Stimulated activated naive CD8-positive, alpha-beta T cell treated with anti-CD3 and anti-CD28 coated beads, Interleukin-15, amount 100 ng/mL, for 72 hours (primary cell): ENCODE results near the gene ALDH7A1.
"Not testable (repeated sequence)": the region's sequence is repeated elsewhere in the genome, so short reads cannot be mapped to it uniquely, and the experiment has no call there.

ENCODE experiments used
- ATAC-seq: fragments of 150-1000 bp; cut with Tn5 transposase; 2 replicates; pipeline ENCODE4 v1.10.0; 2021; ENCODE audit warnings: mild to moderate bottlenecking, moderate library complexity
- DNase-seq, 2 donors: peaks; one replicate each; pipeline ENCODE4 v3.0.0; 2021 to 2022
- H3K27ac Mint-ChIP-seq, 2 donors: one replicate each; pipeline ENCODE4 v1.8.0; 2022; ENCODE audit warnings: mild to moderate bottlenecking in 2 of 2, mixed read lengths in 2 of 2, moderate library complexity in 2 of 2
- H3K27me3 Mint-ChIP-seq: one replicate; pipeline ENCODE4 v1.8.0; 2022; ENCODE audit warnings: mixed read lengths
- H3K4me1 Mint-ChIP-seq: one replicate; pipeline ENCODE4 v1.8.0; 2022; ENCODE audit warnings: mild to moderate bottlenecking, mixed read lengths
- H3K4me3 Mint-ChIP-seq, 2 donors: one replicate each; pipeline ENCODE4 v1.8.0; 2022; ENCODE audit warnings: mild to moderate bottlenecking in 2 of 2, mixed read lengths in 2 of 2, moderate library complexity in 1 of 2
- H3K9me3 Mint-ChIP-seq, 2 donors: one replicate each; pipeline ENCODE4 v1.8.0; 2022; ENCODE audit warnings: mixed read lengths in 2 of 2

ALDH7A1 gene

GRCh38 chr5:126568206-126568755 lies 26.7 kb downstream of the ALDH7A1 start:
- ATAC-seq (no peak), DNase-seq (no peak)
- H3K4me1 Mint-ChIP-seq: no peaks in the 10 kb centered on the region
- H3K27ac Mint-ChIP-seq: no peak overlapping the region
- no peaks in the 10 kb centered on the region for H3K9me3 Mint-ChIP-seq
- H3K27me3 Mint-ChIP-seq: no peaks in the 10 kb centered on the region
- H3K4me3 Mint-ChIP-seq: no peak overlapping the region

- Mint-ChIP-seq H3K4me1 (no peaks in the 10 kb centered on the region), H3K9me3 (no peaks in the 10 kb centered on the region), H3K4me3 (no peak overlapping the region), H3K27ac (no peak overlapping the region), H3K27me3 (no peaks in the 10 kb centered on the region)
- ATAC-seq: no peak
- DNase-seq: no peak
These were observed 32.2 kb downstream of the ALDH7A1 start for GRCh38 chr5:126562823-126563222.

GRCh38 chr5:126561908-126562307 lies 33.1 kb downstream of the ALDH7A1 start:
- no peaks in the 10 kb centered on the region for H3K27me3 Mint-ChIP-seq
- H3K4me1 Mint-ChIP-seq: no peaks in the 10 kb centered on the region
- no peak overlapping the region for H3K27ac Mint-ChIP-seq
- no peaks in the 10 kb centered on the region for H3K9me3 Mint-ChIP-seq
- no peak overlapping the region for H3K4me3 Mint-ChIP-seq
- DNase-seq (no peak), ATAC-seq (no peak)

- H3K4me1 Mint-ChIP-seq, H3K9me3 Mint-ChIP-seq, ATAC-seq, DNase-seq, H3K27ac Mint-ChIP-seq, H3K4me3 Mint-ChIP-seq, H3K27me3 Mint-ChIP-seq: not testable (repeated sequence)
These were observed 39.9 kb downstream of the ALDH7A1 start for GRCh38 chr5:126555101-126555500.

- H3K27me3 Mint-ChIP-seq: no peaks in the 10 kb centered on the region
- no peaks in the 10 kb centered on the region for H3K4me1 Mint-ChIP-seq
These were observed 42.4 kb downstream of the ALDH7A1 start for GRCh38 chr5:126552614-126553013.

GRCh38 chr5:126544087-126544740 lies 50.8 kb downstream of the ALDH7A1 start:
- Mint-ChIP-seq H3K27me3 (no peaks in the 10 kb centered on the region), H3K9me3 (no peaks in the 10 kb centered on the region), H3K4me1 (no peaks in the 10 kb centered on the region), H3K27ac (peak overlapping the region in 1 of 2 donors; percentile 61), H3K4me3 (no peak overlapping the region)
- peak; percentile 55 for ATAC-seq
- DNase-seq: peak; percentile 20 to 31

More at GRCh38 chr5:126552614-126553013, 42.4 kb downstream of the ALDH7A1 start:
- Mint-ChIP-seq H3K9me3 (no peaks in the 10 kb centered on the region), H3K27ac (no peak overlapping the region), H3K4me3 (no peak overlapping the region)
- ATAC-seq (no peak), DNase-seq (no peak)

- ATAC-seq (no peak), DNase-seq (no peak)
- H3K4me1 Mint-ChIP-seq: no peaks in the 10 kb centered on the region
- no peak overlapping the region for H3K27ac Mint-ChIP-seq
- H3K9me3 Mint-ChIP-seq: no peaks in the 10 kb centered on the region
- H3K4me3 Mint-ChIP-seq: no peak overlapping the region
- H3K27me3 Mint-ChIP-seq: no peaks in the 10 kb centered on the region
These were observed 51.4 kb downstream of the ALDH7A1 start for GRCh38 chr5:126543660-126544059.

- DNase-seq (no peak), ATAC-seq (no peak)
- Mint-ChIP-seq H3K4me3 (no peak overlapping the region), H3K27me3 (no peaks in the 10 kb centered on the region), H3K4me1 (no peaks in the 10 kb centered on the region), H3K27ac (no peak overlapping the region), H3K9me3 (no peaks in the 10 kb centered on the region)
These were observed 52.0 kb downstream of the ALDH7A1 start for GRCh38 chr5:126543009-126543408.

- H3K4me1 Mint-ChIP-seq: no peaks in the 10 kb centered on the region
- no peak overlapping the region for H3K4me3 Mint-ChIP-seq
- H3K27me3 Mint-ChIP-seq: no peaks in the 10 kb centered on the region
- DNase-seq (no peak), ATAC-seq (no peak)
- H3K9me3 Mint-ChIP-seq: no peaks in the 10 kb centered on the region
- no peak overlapping the region for H3K27ac Mint-ChIP-seq
These were observed 52.6 kb downstream of the ALDH7A1 start for GRCh38 chr5:126542441-126542840.

GRCh38 chr5:126540631-126541030 lies 54.4 kb downstream of the ALDH7A1 start:
- Mint-ChIP-seq H3K4me1 (no peaks in the 10 kb centered on the region), H3K27ac (no peak overlapping the region), H3K9me3 (no peaks in the 10 kb centered on the region), H3K27me3 (no peaks in the 10 kb centered on the region), H3K4me3 (no peak overlapping the region)
- ATAC-seq (no peak), DNase-seq (no peak)

GRCh38 chr5:126538579-126538978 lies 56.4 kb downstream of the ALDH7A1 start:
- DNase-seq (no peak), ATAC-seq (no peak)
- no peaks in the 10 kb centered on the region for H3K27me3 Mint-ChIP-seq
- no peaks in the 10 kb centered on the region for H3K4me1 Mint-ChIP-seq
- H3K4me3 Mint-ChIP-seq: no peak overlapping the region
- H3K27ac Mint-ChIP-seq: no peak overlapping the region
- H3K9me3 Mint-ChIP-seq: no peaks in the 10 kb centered on the region

GRCh38 chr5:126536874-126537273 lies 58.1 kb downstream of the ALDH7A1 start:
- H3K27ac Mint-ChIP-seq: no peak overlapping the region
- no peak overlapping the region for H3K4me3 Mint-ChIP-seq
- no peak for DNase-seq
- H3K9me3 Mint-ChIP-seq: no peaks in the 10 kb centered on the region
- no peak for ATAC-seq
- no peaks in the 10 kb centered on the region for H3K27me3 Mint-ChIP-seq
- no peaks in the 10 kb centered on the region for H3K4me1 Mint-ChIP-seq

GRCh38 chr5:126535856-126536545 lies 59.0 kb downstream of the ALDH7A1 start:
- no peaks in the 10 kb centered on the region for H3K4me1 Mint-ChIP-seq
- H3K27me3 Mint-ChIP-seq: no peaks in the 10 kb centered on the region
- no peak overlapping the region for H3K27ac Mint-ChIP-seq
- DNase-seq (no peak), ATAC-seq (no peak)
- H3K9me3 Mint-ChIP-seq: no peaks in the 10 kb centered on the region
- H3K4me3 Mint-ChIP-seq: no peak overlapping the region

GRCh38 chr5:126534553-126534952 lies 60.5 kb downstream of the ALDH7A1 start:
- Mint-ChIP-seq H3K4me3 (no peak overlapping the region), H3K27ac (no peak overlapping the region), H3K27me3 (no peaks in the 10 kb centered on the region), H3K4me1 (no peaks in the 10 kb centered on the region), H3K9me3 (no peaks in the 10 kb centered on the region)
- no peak for ATAC-seq
- no peak for DNase-seq

- Mint-ChIP-seq H3K27me3 (no peaks in the 10 kb centered on the region), H3K9me3 (no peaks in the 10 kb centered on the region), H3K27ac (peak overlapping the region in 1 of 2 donors; percentile 9), H3K4me3 (no peak overlapping the region), H3K4me1 (no peaks in the 10 kb centered on the region)
- DNase-seq (no peak), ATAC-seq (no peak)
These were observed 63.4 kb downstream of the ALDH7A1 start for GRCh38 chr5:126531543-126532120.

GRCh38 chr5:126527892-126528291 lies 67.1 kb downstream of the ALDH7A1 start:
- Mint-ChIP-seq H3K4me3 (no peak overlapping the region), H3K27ac (no peak overlapping the region), H3K27me3 (no peaks in the 10 kb centered on the region), H3K9me3 (no peaks in the 10 kb centered on the region), H3K4me1 (no peaks in the 10 kb centered on the region)
- no peak for ATAC-seq
- no peak for DNase-seq
